HG02973 (cell line): ENCODE measurements around the gene CACNG8.
"Not testable (repeated sequence)": the region's sequence is repeated elsewhere in the genome, so short reads cannot be mapped to it uniquely, and the experiment has no call there.

Experiments used
- ATAC-seq: cut with Tn5 transposase; IDR thresholded peaks from one replicate; pipeline ENCODE4 v1.9.1; 2021; ENCODE audit warnings: moderate library complexity; ENCODE audit not compliant: unreplicated experiment

Gene CACNG8

DNA sequence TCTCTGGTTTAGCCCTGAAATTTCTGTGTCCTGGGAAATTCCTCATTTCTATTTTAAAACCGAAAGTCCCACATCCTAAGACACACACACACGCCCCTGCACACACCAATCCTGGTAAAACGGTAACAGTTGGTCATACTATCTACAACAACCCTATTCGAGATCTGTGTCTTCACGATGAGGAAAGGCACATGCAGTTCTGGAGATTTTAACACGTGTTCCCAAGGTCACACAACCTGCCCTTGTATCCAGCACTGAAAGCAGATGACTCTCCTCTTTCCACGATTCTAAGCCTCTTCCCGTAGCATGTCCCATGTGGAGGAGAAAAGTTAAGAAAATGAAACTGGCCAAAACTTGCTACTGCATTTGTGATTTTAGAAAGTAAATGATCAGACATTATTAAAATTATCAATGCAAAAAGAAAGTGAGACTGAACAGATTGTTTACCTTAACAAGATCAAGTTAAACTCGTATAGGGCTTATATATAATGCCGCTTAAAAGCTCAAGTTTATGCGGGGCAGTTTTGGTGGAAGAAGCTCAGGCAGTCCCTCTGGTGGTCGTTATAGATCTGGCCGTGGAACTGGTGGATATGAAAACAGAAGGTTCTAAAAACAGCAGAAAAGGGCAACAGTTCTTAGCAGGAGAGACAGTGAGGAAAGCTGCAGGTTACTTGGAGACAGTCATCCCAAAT is 68.3 kb downstream of the CACNG8 start:
- ATAC-seq, result no peak

DNA sequence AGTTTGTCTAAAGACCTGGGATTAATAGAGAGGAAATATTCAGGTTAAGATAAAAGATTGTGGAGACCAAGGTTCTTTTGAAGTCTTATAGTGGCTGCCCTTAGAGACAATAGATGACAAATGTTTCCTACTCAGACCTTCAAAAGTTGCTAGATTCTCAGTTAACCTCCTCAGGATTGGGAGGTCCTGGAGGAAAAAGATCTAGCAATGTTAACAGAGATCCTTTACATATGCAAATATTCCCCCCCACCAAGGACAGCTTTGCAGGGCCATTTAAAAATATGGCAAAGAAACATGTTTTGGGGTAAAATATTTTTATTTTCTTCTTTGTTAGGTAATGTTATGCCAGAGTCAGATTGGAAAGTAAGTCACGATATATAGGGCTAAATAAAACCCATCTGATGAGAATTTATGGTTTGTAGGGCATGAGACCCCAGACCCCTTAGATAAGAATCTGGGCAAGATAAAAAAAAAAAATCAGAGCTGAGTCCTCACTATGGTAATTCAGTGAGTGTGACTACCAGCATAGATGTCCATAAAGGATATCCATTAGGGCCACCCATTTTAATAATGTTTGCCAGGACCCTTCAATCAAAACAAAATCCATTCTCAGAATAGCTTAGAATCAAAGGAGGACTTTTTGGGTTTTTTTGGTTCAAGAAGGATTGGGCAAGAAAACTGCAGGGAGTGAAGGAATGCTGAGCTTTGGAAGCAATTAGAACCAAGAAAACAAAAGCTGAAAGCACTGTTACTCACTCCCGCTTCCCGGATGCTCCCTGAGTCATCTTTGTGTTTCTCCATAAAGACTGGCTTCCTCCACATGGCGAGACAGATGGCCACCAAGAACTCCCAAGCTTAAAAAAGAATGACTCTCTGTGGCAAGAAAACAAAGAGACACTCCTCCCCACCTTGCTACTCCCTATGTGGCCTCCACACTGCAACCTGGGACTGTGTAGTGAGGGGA is 72.8 kb downstream of the CACNG8 start:
- no peak for ATAC-seq

DNA sequence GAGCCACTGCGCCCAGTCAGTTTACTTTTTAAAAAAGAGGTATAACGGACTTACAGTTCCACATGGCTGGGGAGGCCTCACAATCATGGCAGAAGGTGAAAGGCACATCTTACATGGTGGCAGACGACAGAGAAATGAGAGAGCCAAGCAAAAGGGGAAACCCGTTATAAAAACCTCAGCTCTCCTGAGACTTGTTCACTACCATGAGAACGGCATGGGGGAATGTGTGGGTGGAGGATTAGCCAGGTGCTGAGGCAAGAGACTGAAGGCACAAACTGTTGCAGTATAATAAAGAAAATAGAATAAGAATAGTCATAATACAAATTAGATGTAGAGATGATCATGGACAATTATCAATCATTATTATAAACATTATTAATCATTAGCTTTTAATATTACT is 73.8 kb downstream of the CACNG8 start:
- not testable (repeated sequence) for ATAC-seq
